Measurements from ENCODE around the gene FGF11.
"Not testable (repeated sequence)": the region's sequence is repeated elsewhere in the genome, so short reads cannot be mapped to it uniquely, and the experiment has no call there.

GRCh38 chr17:7481842-7482741 is 42.8 kb downstream of the FGF11 start:
- not testable (repeated sequence) for TF ChIP-seq EZH2 (IDR thresholded peaks at IDR 0.05; ENCODE audit: insufficient read depth, poor library complexity, severe bottlenecking); EZH2phosphoT487 (IDR thresholded peaks at IDR 0.05; ENCODE audit: insufficient read depth, low read depth)
